Spleen (tissue), 11 donors: ENCODE measurements around the gene RAI14. TPM values are rescaled to one million over a fixed set of nuclear protein-coding genes. Genes with fewer than 3 reads are reported as not detected.

ENCODE experiments used
- DNase-seq: peaks from one replicate; pipeline ENCODE4 v3.0.0-alpha.2; 2020
- H3K27ac ChIP-seq, 8 donors: fragments of 200-600 bp; sonication (generic) in 7 of 8; 1 replicate in 4 of 8; 2 replicates in 4 of 8; pipeline versions ENCODE4 v1.5.0 to v1.8.0; 2016 to 2021; ENCODE audit warnings: inconsistent platforms in 4 of 8, mild to moderate bottlenecking in 4 of 8, moderate library complexity in 1 of 8
- H3K27me3 ChIP-seq, 7 donors: fragments of 200-600 bp; sonication (generic) in 6 of 7; replicated peaks in 1 of 7; 1 replicate in 4 of 7; 2 replicates in 3 of 7; pipeline versions ENCODE4 v1.5.0 to v1.8.0; 2016 to 2021; ENCODE audit warnings: inconsistent platforms in 3 of 7, mild to moderate bottlenecking in 1 of 7
- H3K36me3 ChIP-seq, 6 donors: fragments of 200-600 bp; sonication (generic) in 5 of 6; 1 replicate in 4 of 6; 2 replicates in 2 of 6; pipeline versions ENCODE4 v1.5.0 to v1.8.0; 2016 to 2021; ENCODE audit warnings: inconsistent platforms in 2 of 6
- H3K4me1 ChIP-seq, 6 donors: fragments of 200-600 bp; sonication (generic) in 5 of 6; 1 replicate in 3 of 6; 2 replicates in 3 of 6; pipeline versions ENCODE4 v1.5.0 to v1.8.0; 2016 to 2021; ENCODE audit warnings: inconsistent platforms in 3 of 6
- H3K4me3 ChIP-seq, 8 donors: fragments of 200-600 bp; sonication (generic) in 7 of 8; 1 replicate in 4 of 8; 2 replicates in 4 of 8; pipeline versions ENCODE4 v1.5.0 to v1.8.0; 2016 to 2021; ENCODE audit warnings: inconsistent platforms in 4 of 8, mild to moderate bottlenecking in 4 of 8, moderate library complexity in 2 of 8
- H3K9me3 ChIP-seq, 8 donors: fragments of 200-600 bp; sonication (generic) in 7 of 8; 1 replicate in 4 of 8; 2 replicates in 4 of 8; pipeline versions ENCODE4 v1.5.0 to v1.8.0; 2016 to 2021; ENCODE audit warnings: inconsistent platforms in 4 of 8
- POLR2A ChIP-seq, 3 donors: fragments of 450-650 bp; IDR thresholded peaks; one replicate each; pipeline ENCODE4 v1.5.1; 2017; ENCODE audit warnings: antibody characterized with exemption in 3 of 3, mild to moderate bottlenecking in 1 of 3
- POLR2AphosphoS5 ChIP-seq, 3 donors: sonication (generic); formaldehyde crosslinking; IDR thresholded peaks; one replicate each; pipeline ENCODE4 v1.5.1; 2017; ENCODE audit warnings: antibody characterized with exemption in 3 of 3
- WGBS, 5 donors: extraction: QIAGEN DNeasy Blood & Tissue Kit in 3 of 5; methylation state at CpG; one replicate each; pipeline versions ENCODE4 v1.1.5 to v1.1.7; 2013 to 2018; 5-methylcytosine and 5-hydroxymethylcytosine counted together
- intact Hi-C: fragments of 100-400 bp; cut with DNase I; formaldehyde crosslinking; loops from one replicate; pipeline ENCODE4 v1.15.0; 2023; ENCODE audit warnings: low total_unique reads
- polyA plus RNA-seq, 3 donors: library from polyadenylated mRNA; stranded (reverse); fragments of 200-250 nt; gene quantifications; one replicate each; pipeline ENCODE4 v1.2.1, GENCODE V29; 2013
- total RNA-seq, 7 donors: library from RNA; depleted of rRNA in 3 of 7; stranded (reverse); fragments of >200 nt in 3 of 7; fragmentation: NEBNext Ultra II Directional in 4 of 7; extraction: Animal tissue kit (Norgen Biotek cat#: 25700) in 4 of 7; gene quantifications; one replicate each; pipeline versions ENCODE4 v1.1.0 to v1.2.1, GENCODE V29; 2016 to 2021
- TF ChIP-seq, protein P1 (sequence below), 11 experiments: fragments of 200-600 bp in 7 of 11; fragments of 450-650 bp in 4 of 11; sonication (generic) in 4 of 11; IDR thresholded peaks in 8 of 11; conservative IDR thresholded peaks in 3 of 11; 1 replicate in 7 of 11; 2 replicates in 4 of 11; pipeline versions ENCODE4 v1.4.0 to v1.8.0; 2016 to 2021; ENCODE audit warnings: antibody characterized with exemption in 11 of 11, inconsistent platforms in 4 of 11, mild to moderate bottlenecking in 1 of 11
- donor health status: healthy with polysubstance abuse.
- donor health status: DM: no; HTN: no; CAD: no; lungs with moderate emphysema.
- donor health status: DM: no; HTN: no; CAD: no.
- donor health status: Bipolar disorder and iron deficiency.
- donor health status: healthy.
- donor health status: DM: no; HTN: no; CAD: no.
- donor health status: DM: yes; HTN: yes; CAD: no.

Gene RAI14
- total and polyA plus RNA-seq, 10 donors: 14.2 to 217 (median 116) TPM

DNA sequence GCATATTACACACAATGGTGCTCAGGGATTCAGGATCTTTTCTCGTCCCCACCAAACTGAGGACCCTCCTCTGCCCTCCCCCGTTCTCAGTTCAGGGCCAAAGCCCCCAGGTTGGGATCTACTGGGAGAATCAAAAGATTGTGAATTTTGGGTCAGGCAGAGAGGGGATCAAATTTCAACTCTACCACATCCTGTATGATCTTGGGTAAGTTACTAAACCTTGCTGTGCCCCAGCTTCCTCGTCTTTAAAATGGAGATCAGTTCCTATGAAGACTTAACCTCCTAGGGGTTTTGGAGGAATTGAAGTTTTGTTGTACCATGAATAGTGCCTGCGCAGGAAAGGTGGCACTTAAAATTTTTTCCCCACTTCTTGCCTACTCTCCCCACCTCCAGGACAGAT lies 62.4 kb downstream of the RAI14 start:
- Histone ChIP-seq H3K27ac (peak overlapping the region in 6 of 8 donors; percentile 22 to 70 (median 50)), H3K36me3 (no peaks in the 10 kb centered on the region), H3K9me3 (no peaks in the 10 kb centered on the region), H3K4me1 (peaks cover 5 to 45% (median 21%) of the 10 kb centered on the region in 6 donors), H3K27me3 (no peaks in the 10 kb centered on the region), H3K4me3 (no peak overlapping the region)
- TF ChIP-seq POLR2A (IDR thresholded peaks at IDR 0.05) (no peak), POLR2AphosphoS5 (IDR thresholded peaks at IDR 0.05) (no peak)
- TF ChIP-seq, protein P1, sequence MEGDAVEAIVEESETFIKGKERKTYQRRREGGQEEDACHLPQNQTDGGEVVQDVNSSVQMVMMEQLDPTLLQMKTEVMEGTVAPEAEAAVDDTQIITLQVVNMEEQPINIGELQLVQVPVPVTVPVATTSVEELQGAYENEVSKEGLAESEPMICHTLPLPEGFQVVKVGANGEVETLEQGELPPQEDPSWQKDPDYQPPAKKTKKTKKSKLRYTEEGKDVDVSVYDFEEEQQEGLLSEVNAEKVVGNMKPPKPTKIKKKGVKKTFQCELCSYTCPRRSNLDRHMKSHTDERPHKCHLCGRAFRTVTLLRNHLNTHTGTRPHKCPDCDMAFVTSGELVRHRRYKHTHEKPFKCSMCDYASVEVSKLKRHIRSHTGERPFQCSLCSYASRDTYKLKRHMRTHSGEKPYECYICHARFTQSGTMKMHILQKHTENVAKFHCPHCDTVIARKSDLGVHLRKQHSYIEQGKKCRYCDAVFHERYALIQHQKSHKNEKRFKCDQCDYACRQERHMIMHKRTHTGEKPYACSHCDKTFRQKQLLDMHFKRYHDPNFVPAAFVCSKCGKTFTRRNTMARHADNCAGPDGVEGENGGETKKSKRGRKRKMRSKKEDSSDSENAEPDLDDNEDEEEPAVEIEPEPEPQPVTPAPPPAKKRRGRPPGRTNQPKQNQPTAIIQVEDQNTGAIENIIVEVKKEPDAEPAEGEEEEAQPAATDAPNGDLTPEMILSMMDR (IDR thresholded peaks at IDR 0.05 in 8 of 11, conservative IDR thresholded peaks at IDR 0.05 in 3 of 11): no peak
- intact Hi-C loops: no loop called here
- no peak for DNase-seq
- 77 to 89% (median 82%) methylated on average over 4 of the region's 4 CpGs for WGBS, 5 donors

DNA sequence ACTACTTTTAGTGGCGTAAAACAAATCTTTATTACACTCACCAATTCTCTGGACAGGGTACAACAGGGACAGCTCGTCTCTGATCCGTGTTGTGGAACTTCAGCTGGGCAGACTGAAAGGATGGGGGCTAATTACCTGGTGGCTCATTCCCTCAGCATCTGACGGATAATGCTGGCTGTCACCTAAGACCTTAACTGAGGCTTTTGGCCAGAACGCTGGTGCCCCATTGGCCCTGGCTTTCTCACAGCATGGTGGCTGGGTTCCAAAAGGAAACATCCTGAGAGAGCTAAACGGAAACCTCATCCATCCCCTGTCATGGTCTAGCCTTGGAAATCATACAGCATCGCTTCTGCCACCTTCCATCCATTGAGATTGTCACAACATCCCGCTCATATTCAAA lies 62.9 kb downstream of the RAI14 start:
- intact Hi-C loops: no loop called here
- Histone ChIP-seq H3K27ac (peak overlapping the region in 7 of 8 donors; percentile 18 to 70 (median 48)), H3K9me3 (no peaks in the 10 kb centered on the region)

DNA sequence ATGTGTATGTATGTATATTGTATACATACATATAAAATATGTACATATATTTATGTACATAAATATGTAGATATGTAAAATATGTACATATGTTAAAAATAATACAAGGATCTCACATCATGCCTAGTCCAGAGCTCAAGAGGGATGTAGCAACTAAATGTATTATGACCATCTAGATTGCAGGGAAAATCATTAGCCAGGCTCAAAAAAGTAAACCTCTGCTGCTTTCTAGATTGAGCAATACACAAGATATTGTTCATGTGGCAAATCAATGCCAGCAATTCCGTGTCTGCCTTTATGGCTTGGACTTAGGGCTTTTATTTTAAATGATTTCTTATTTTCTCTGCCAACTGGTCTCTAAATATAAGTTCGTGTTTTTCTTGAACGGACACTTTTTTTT lies 65.2 kb downstream of the RAI14 start:
- DNase-seq: no peak
- 71 to 84% (median 75%) methylated on average over 3 of the region's 3 CpGs for WGBS, 5 donors
- Histone ChIP-seq H3K4me3 (no peak overlapping the region), H3K27ac (no peak overlapping the region), H3K36me3 (no peaks in the 10 kb centered on the region), H3K9me3 (peaks cover 0 to under 1% (median 0%) of the 10 kb centered on the region in 8 donors), H3K4me1 (peaks cover 2 to 32% (median 14%) of the 10 kb centered on the region in 6 donors), H3K27me3 (no peaks in the 10 kb centered on the region)
- TF ChIP-seq POLR2AphosphoS5 (IDR thresholded peaks at IDR 0.05) (no peak), POLR2A (IDR thresholded peaks at IDR 0.05) (no peak)
- TF ChIP-seq, protein P1 (IDR thresholded peaks at IDR 0.05 in 8 of 11, conservative IDR thresholded peaks at IDR 0.05 in 3 of 11): no peak
- intact Hi-C loops: no loop called here

More for the DNA sequence above, 62.9 kb downstream of the RAI14 start:
- Histone ChIP-seq H3K27me3 (no peaks in the 10 kb centered on the region), H3K4me3 (no peak overlapping the region), H3K36me3 (no peaks in the 10 kb centered on the region), H3K4me1 (peaks cover 5 to 42% (median 21%) of the 10 kb centered on the region in 6 donors)
- DNase-seq: no peak
- 51 to 91% (median 76%) methylated on average over 8 of the region's 8 CpGs for WGBS, 5 donors
- TF ChIP-seq POLR2A (IDR thresholded peaks at IDR 0.05) (no peak), POLR2AphosphoS5 (IDR thresholded peaks at IDR 0.05) (peak in 2 of 3 donors; percentile 25 to 46)

DNA sequence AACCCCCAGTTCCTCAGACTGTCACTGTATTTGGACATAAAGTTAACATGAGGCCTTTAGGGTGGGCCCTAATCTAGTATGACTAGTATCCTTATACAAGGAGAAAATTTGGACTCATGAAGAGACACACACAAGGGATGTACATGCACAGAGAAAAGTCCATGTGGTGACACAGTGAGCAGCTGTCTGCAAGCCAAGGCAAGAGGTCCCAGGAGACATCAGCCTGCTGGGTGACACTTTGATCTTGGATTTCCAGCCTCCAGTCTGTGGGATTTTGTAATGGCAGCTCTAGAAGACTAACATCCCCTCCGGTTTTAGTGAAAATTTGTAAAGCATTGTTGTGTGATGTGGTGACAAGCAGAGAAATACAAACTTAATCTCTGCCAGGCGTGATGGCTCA lies 66.1 kb downstream of the RAI14 start:
- peaks cover 0 to 8% (median 0%) of the 10 kb centered on the region in 8 donors for H3K9me3 ChIP-seq
- intact Hi-C loops: no loop called here
- H3K4me1 ChIP-seq: peaks cover 2 to 25% (median 8%) of the 10 kb centered on the region in 6 donors
- no peaks in the 10 kb centered on the region for H3K27me3 ChIP-seq
- TF ChIP-seq, protein P1 (IDR thresholded peaks at IDR 0.05 in 8 of 11, conservative IDR thresholded peaks at IDR 0.05 in 3 of 11): no peak
- no peak for TF ChIP-seq POLR2A (IDR thresholded peaks at IDR 0.05)
- TF ChIP-seq POLR2AphosphoS5 (IDR thresholded peaks at IDR 0.05): no peak
- WGBS, 5 donors: 85 to 91% (median 88%) methylated on average over 2 of the region's 2 CpGs
- no peak for DNase-seq
- H3K4me3 ChIP-seq: no peak overlapping the region
- no peaks in the 10 kb centered on the region for H3K36me3 ChIP-seq
- H3K27ac ChIP-seq: no peak overlapping the region
